Esophagus squamous epithelium (tissue), 4 donors: ENCODE results near the gene ARHGEF33.

Experiments
- POLR2A ChIP-seq, 4 donors: fragments of 450-650 bp; IDR thresholded peaks; one replicate each; pipeline ENCODE4 v1.6.1; 2017; ENCODE audit warnings: antibody characterized with exemption in 4 of 4, mild to moderate bottlenecking in 4 of 4, moderate library complexity in 3 of 4
- TF ChIP-seq, protein P1 (sequence below), 6 experiments: fragments of 450-650 bp in 4 of 6; fragments of 200-600 bp in 2 of 6; sonication (generic) in 2 of 6; IDR thresholded peaks; one replicate each; pipeline ENCODE4 v1.5.1; 2016 to 2019; ENCODE audit warnings: antibody characterized with exemption in 6 of 6, mild to moderate bottlenecking in 4 of 6, moderate library complexity in 4 of 6

DNA sequence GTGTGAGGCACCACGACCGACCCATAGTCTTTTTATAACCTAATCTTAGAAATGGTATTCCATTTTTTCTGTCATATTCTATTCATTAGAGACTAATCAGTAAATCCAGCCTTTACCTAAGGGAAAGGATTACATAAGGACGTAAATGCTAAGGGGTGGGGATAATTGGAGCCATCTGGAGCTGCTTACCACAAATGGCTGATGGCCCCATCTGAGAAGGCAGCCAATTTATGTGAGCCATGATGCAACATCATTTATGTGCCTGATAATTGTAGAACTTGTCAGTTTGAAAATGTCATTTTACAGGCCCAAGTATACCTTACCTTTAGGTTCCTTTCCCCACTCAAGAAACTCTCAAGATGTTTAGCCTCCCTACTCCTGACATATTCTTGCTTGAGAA is 44.0 kb downstream of the ARHGEF33 start:
- TF ChIP-seq, protein P1, sequence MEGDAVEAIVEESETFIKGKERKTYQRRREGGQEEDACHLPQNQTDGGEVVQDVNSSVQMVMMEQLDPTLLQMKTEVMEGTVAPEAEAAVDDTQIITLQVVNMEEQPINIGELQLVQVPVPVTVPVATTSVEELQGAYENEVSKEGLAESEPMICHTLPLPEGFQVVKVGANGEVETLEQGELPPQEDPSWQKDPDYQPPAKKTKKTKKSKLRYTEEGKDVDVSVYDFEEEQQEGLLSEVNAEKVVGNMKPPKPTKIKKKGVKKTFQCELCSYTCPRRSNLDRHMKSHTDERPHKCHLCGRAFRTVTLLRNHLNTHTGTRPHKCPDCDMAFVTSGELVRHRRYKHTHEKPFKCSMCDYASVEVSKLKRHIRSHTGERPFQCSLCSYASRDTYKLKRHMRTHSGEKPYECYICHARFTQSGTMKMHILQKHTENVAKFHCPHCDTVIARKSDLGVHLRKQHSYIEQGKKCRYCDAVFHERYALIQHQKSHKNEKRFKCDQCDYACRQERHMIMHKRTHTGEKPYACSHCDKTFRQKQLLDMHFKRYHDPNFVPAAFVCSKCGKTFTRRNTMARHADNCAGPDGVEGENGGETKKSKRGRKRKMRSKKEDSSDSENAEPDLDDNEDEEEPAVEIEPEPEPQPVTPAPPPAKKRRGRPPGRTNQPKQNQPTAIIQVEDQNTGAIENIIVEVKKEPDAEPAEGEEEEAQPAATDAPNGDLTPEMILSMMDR (IDR thresholded peaks at IDR 0.05): no peak
- TF ChIP-seq POLR2A (IDR thresholded peaks at IDR 0.05): no peak
